Naive B cell (primary cell): Measurements from ENCODE around the gene NCKAP5. TPM values are rescaled to one million over a fixed set of nuclear protein-coding genes. Genes with fewer than 3 reads are reported as not detected.
"Not testable (repeated sequence)": the region's sequence is repeated elsewhere in the genome, so short reads cannot be mapped to it uniquely, and the experiment has no call there.

Source experiments
- ATAC-seq, 2 donors: fragments of 150-1000 bp; cut with Tn5 transposase; 2 replicates each; pipeline ENCODE4 v1.10.0; 2021; ENCODE audit warnings: low read depth in 2 of 2, mild to moderate bottlenecking in 2 of 2, moderate library complexity in 2 of 2
- DNase-seq: peaks from one replicate; pipeline ENCODE4 v3.0.0; 2022
- H3K27ac Mint-ChIP-seq, 6 donors: one replicate each; pipeline ENCODE4 v1.8.0; 2020 to 2022; ENCODE audit warnings: mild to moderate bottlenecking in 6 of 6, mixed read lengths in 6 of 6, moderate library complexity in 5 of 6, inconsistent platforms in 2 of 6
- H3K27me3 Mint-ChIP-seq, 3 donors: one replicate each; pipeline ENCODE4 v1.8.0; 2021 to 2022; ENCODE audit warnings: mixed read lengths in 3 of 3, mild to moderate bottlenecking in 1 of 3
- H3K36me3 Mint-ChIP-seq, 2 donors: one replicate each; pipeline ENCODE4 v1.8.0; 2020 to 2022; ENCODE audit warnings: mixed read lengths in 2 of 2, inconsistent platforms in 1 of 2, mild to moderate bottlenecking in 1 of 2
- H3K4me1 Mint-ChIP-seq, 3 donors: one replicate each; pipeline ENCODE4 v1.8.0; 2020 to 2022; ENCODE audit warnings: mixed read lengths in 3 of 3, inconsistent platforms in 1 of 3, mild to moderate bottlenecking in 1 of 3, moderate library complexity in 1 of 3
- H3K4me3 Mint-ChIP-seq, 8 donors: one replicate each; pipeline ENCODE4 v1.8.0; 2020 to 2022; ENCODE audit warnings: mild to moderate bottlenecking in 8 of 8, mixed read lengths in 8 of 8, moderate library complexity in 8 of 8, inconsistent platforms in 2 of 8
- H3K9me3 Mint-ChIP-seq, 7 donors: one replicate each; pipeline ENCODE4 v1.8.0; 2020 to 2022; ENCODE audit warnings: mixed read lengths in 7 of 7, mild to moderate bottlenecking in 5 of 7, inconsistent platforms in 2 of 7, moderate library complexity in 1 of 7
- polyA plus RNA-seq, 6 donors: library from polyadenylated mRNA; unstranded; fragments of 300-500 nt; fragmentation: Illumina TruSeq; gene quantifications; one replicate each; pipeline ENCODE4 v1.2.3, GENCODE V29; 2021; ENCODE audit warnings: low read depth in 6 of 6

The NCKAP5 gene
- polyA plus RNA-seq, 6 donors from 2014 or later = 0.10 to 0.21 TPM; not detected in 4

- Mint-ChIP-seq H3K4me1 (peaks cover 0 to 3% (median 0%) of the 10 kb centered on the region in 3 donors), H3K27me3 (no peaks in the 10 kb centered on the region), H3K27ac (no peak overlapping the region), H3K4me3 (no peak overlapping the region), H3K36me3 (no peaks in the 10 kb centered on the region), H3K9me3 (no peaks in the 10 kb centered on the region)
- DNase-seq = no peak
- no peak for ATAC-seq
Measured at GRCh38 chr2:133240491-133241223, 327.6 kb downstream of the NCKAP5 start.

- Mint-ChIP-seq H3K4me1 (no peaks in the 10 kb centered on the region), H3K4me3 (no peak overlapping the region), H3K36me3 (no peaks in the 10 kb centered on the region), H3K27me3 (peaks cover 0 to 7% (median 0%) of the 10 kb centered on the region in 3 donors), H3K27ac (peak overlapping the region in 1 of 6 donors; percentile 15), H3K9me3 (no peaks in the 10 kb centered on the region)
- no peak for DNase-seq
- no peak for ATAC-seq
Measured at GRCh38 chr2:133235968-133236367, 332.3 kb downstream of the NCKAP5 start.

GRCh38 chr2:133232556-133232955 is 335.7 kb downstream of the NCKAP5 start:
- DNase-seq = no peak
- peaks cover 0 to 29% (median 5%) of the 10 kb centered on the region in 3 donors for H3K27me3 Mint-ChIP-seq
- no peaks in the 10 kb centered on the region for H3K36me3 Mint-ChIP-seq
- H3K9me3 Mint-ChIP-seq = peaks cover 0 to 2% (median 0%) of the 10 kb centered on the region in 7 donors
- no peaks in the 10 kb centered on the region for H3K4me1 Mint-ChIP-seq
- ATAC-seq = no peak
- no peak overlapping the region for H3K27ac Mint-ChIP-seq
- no peak overlapping the region for H3K4me3 Mint-ChIP-seq

DNA sequence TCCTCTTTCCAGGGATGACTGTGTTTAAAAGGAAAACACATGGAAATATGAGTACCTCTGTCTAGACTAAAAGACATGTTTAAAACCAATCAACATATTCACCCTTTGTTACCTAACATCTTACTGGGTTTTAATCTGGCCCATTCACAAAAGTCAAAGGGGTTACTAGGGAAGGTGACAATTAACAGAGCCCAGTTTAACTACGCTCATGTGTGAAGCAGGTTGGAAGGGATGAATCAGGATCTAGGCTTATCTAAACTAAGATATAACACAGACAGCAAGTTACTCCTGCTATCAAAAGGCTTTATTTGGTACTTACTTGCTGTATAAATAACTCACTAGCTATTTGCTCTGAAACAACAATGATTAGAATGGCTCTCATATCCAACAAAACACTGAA is 337.0 kb downstream of the NCKAP5 start:
- Mint-ChIP-seq H3K4me1 (no peaks in the 10 kb centered on the region), H3K4me3 (no peak overlapping the region), H3K9me3 (peaks cover 0 to 5% (median 0%) of the 10 kb centered on the region in 7 donors), H3K36me3 (no peaks in the 10 kb centered on the region), H3K27ac (no peak overlapping the region), H3K27me3 (peaks cover 0 to 31% (median 5%) of the 10 kb centered on the region in 3 donors)
- DNase-seq = no peak
- ATAC-seq = no peak

DNA sequence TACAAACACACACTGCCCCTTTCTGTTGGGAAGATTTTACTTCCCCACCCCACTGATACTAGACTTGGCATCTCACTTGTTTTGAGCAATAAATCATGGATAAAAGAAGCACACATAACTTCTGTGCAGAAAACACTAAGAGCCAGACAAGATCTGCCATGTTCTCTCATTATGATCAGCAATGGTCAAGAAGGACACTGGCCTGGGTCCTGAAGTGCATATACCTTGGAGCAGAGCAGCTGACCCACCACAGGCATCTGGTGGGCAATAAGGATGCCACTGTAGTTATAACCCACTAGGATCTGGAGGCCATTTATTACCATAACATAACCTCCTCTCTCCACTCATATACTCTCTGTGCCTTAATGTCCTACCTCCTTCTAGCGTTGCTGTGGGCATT is 338.3 kb downstream of the NCKAP5 start:
- ATAC-seq (no peak), DNase-seq (no peak)
- no peaks in the 10 kb centered on the region for H3K4me1 Mint-ChIP-seq
- no peak overlapping the region for H3K4me3 Mint-ChIP-seq
- no peak overlapping the region for H3K27ac Mint-ChIP-seq
- H3K27me3 Mint-ChIP-seq = peaks cover 0 to 31% (median 5%) of the 10 kb centered on the region in 3 donors
- H3K36me3 Mint-ChIP-seq = no peaks in the 10 kb centered on the region
- peaks cover 0 to 5% (median 0%) of the 10 kb centered on the region in 7 donors for H3K9me3 Mint-ChIP-seq

DNA sequence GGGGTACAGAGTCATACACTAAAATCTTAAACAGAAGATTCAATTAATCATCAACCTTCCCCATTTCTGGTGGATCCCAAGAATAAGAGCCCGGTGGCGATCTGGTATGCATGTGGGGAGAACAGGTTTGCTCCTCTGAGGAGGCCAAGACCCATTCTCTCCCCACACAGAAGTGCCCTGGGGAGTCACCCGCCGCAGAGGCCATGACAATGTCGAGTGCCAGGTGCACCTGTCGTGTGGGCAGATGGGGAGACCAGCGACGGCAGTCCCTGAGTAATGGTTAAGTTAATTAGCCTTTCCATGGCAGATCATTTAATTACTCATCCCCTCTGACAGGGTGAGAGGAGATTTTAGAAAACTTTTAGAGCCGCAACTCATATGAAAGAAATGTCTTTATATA is 345.0 kb downstream of the NCKAP5 start:
- Mint-ChIP-seq H3K36me3 (no peaks in the 10 kb centered on the region), H3K27me3 (peaks cover 0 to 12% (median 0%) of the 10 kb centered on the region in 3 donors), H3K9me3 (peaks cover 0 to 5% (median 0%) of the 10 kb centered on the region in 7 donors), H3K27ac (no peak overlapping the region), H3K4me1 (no peaks in the 10 kb centered on the region), H3K4me3 (no peak overlapping the region)
- ATAC-seq = no peak
- no peak for DNase-seq

- H3K27ac Mint-ChIP-seq = no peak overlapping the region
Measured at GRCh38 chr2:133221398-133221797, 346.9 kb downstream of the NCKAP5 start.

GRCh38 chr2:133218204-133218603 is 350.1 kb downstream of the NCKAP5 start:
- Mint-ChIP-seq H3K27me3 (no peaks in the 10 kb centered on the region), H3K36me3 (no peaks in the 10 kb centered on the region), H3K4me3 (no peak overlapping the region), H3K9me3 (peaks cover 0 to 10% (median 4%) of the 10 kb centered on the region in 7 donors), H3K27ac (no peak overlapping the region), H3K4me1 (no peaks in the 10 kb centered on the region)
- ATAC-seq = no peak
- no peak for DNase-seq

More at GRCh38 chr2:133221398-133221797, 346.9 kb downstream of the NCKAP5 start:
- peaks cover 0 to 3% (median 0%) of the 10 kb centered on the region in 7 donors for H3K9me3 Mint-ChIP-seq
- H3K36me3 Mint-ChIP-seq = no peaks in the 10 kb centered on the region
- no peak overlapping the region for H3K4me3 Mint-ChIP-seq
- no peak for ATAC-seq
- H3K4me1 Mint-ChIP-seq = no peaks in the 10 kb centered on the region
- DNase-seq = no peak
- H3K27me3 Mint-ChIP-seq = peaks cover 0 to 8% (median 0%) of the 10 kb centered on the region in 3 donors

DNA sequence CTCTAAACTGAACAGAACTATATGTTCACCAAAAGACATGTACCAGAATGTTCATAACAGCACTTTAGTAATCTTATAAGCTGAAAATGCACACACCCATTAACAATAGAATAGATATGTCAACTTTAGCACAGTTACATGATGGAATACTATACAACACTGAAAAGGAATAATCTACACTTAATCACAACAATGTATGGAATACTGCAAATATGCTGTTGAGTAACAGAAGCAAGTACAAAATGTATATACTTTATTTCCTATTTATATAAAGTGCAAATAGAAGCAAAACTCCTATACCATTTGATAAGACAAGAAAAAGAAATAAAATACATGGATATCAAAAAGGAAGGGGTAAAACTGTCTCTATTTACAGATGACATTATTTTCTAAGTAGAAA is 352.8 kb downstream of the NCKAP5 start:
- H3K27ac Mint-ChIP-seq = no peak overlapping the region
- peaks cover 0 to 10% (median 4%) of the 10 kb centered on the region in 7 donors for H3K9me3 Mint-ChIP-seq
- H3K36me3 Mint-ChIP-seq = no peaks in the 10 kb centered on the region
- H3K4me3 Mint-ChIP-seq = no peak overlapping the region
- DNase-seq (no peak), ATAC-seq (no peak)
- H3K27me3 Mint-ChIP-seq = no peaks in the 10 kb centered on the region
- no peaks in the 10 kb centered on the region for H3K4me1 Mint-ChIP-seq

- Mint-ChIP-seq H3K27me3 (no peaks in the 10 kb centered on the region), H3K4me3 (no peak overlapping the region), H3K36me3 (no peaks in the 10 kb centered on the region), H3K27ac (no peak overlapping the region), H3K9me3 (peaks cover 0 to 10% (median 4%) of the 10 kb centered on the region in 7 donors), H3K4me1 (no peaks in the 10 kb centered on the region)
- DNase-seq = no peak
- ATAC-seq = no peak
Measured at GRCh38 chr2:133213651-133214050, 354.6 kb downstream of the NCKAP5 start.

DNA sequence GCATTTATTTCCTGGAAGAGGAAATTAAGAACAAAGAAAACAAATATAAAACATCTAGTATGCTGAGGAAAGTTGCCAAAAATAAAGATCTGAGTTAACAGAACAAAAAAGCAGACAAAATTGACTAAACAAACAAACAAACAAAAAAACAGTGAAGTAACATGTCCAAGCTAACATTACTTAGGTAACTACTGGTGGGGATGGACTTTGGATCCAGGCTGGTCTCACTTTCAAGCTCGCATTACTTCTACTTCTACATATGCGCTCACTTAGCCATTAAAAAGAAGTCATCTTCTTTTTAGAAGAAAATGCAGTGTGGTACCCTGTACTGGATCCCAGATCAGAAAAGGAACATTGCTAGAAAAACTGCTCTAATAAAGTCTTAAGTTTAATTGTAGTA is 358.9 kb downstream of the NCKAP5 start:
- H3K36me3 Mint-ChIP-seq = peaks cover 0 to 9% of the 10 kb centered on the region in 2 donors
- ATAC-seq (no peak), DNase-seq (no peak)
- no peaks in the 10 kb centered on the region for H3K4me1 Mint-ChIP-seq
- no peaks in the 10 kb centered on the region for H3K27me3 Mint-ChIP-seq
- H3K4me3 Mint-ChIP-seq = peak overlapping the region in 1 of 8 donors; percentile 15
- H3K27ac Mint-ChIP-seq = peak overlapping the region in 1 of 6 donors; percentile 54
- H3K9me3 Mint-ChIP-seq = peaks cover 0 to 20% (median 9%) of the 10 kb centered on the region in 7 donors

DNA sequence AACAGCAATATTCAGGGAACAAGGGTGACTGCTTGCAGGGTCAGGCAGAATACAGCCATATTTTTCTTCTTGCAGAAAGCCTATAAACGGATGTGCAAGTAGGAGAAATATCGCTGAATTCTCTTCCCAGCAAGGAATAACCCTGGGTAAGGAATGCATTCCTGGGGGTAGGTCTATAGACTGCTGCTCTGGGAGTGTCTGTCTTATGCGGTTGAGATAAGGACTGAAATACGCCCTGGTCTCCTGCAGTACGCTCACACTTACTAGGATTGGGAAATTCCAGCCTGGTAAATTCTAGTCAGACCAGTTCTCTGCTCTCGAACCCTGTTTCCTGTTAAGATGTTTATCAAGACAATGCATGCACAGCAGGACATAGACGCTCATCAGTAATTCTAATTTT is 361.6 kb downstream of the NCKAP5 start:
- not testable (repeated sequence) for H3K27me3 Mint-ChIP-seq, H3K36me3 Mint-ChIP-seq, H3K27ac Mint-ChIP-seq, DNase-seq, H3K4me1 Mint-ChIP-seq, H3K4me3 Mint-ChIP-seq, ATAC-seq
- H3K9me3 Mint-ChIP-seq = peaks cover 8 to 32% (median 11%) of the 10 kb centered on the region in 7 donors

DNA sequence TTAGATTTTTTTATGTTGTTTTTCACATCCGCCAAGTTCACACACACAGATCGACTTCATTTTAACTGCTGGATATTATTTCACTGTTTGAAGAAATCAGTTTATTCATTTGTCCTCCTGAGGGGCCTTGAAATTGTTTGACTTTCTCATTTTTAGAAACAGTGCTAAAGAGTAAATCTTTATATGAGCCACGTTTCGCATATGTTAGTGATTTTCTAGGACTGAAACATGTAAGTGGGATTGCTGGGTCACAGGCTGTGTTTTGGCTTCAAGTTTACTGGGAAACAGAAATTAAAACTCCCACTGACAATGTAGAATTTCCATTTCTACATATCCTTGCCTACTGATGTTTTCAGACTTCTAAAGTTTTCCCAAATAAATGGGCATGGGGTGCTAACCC is 363.8 kb downstream of the NCKAP5 start:
- Mint-ChIP-seq H3K27ac (no peak overlapping the region), H3K27me3 (no peaks in the 10 kb centered on the region), H3K4me1 (no peaks in the 10 kb centered on the region), H3K9me3 (peaks cover 8 to 39% (median 14%) of the 10 kb centered on the region in 7 donors), H3K36me3 (peaks cover 0 to 9% of the 10 kb centered on the region in 2 donors), H3K4me3 (no peak overlapping the region)
- DNase-seq (no peak), ATAC-seq (no peak)

- peaks cover 0 to 20% (median 10%) of the 10 kb centered on the region in 7 donors for H3K9me3 Mint-ChIP-seq
- H3K4me3 Mint-ChIP-seq = no peak overlapping the region
- H3K4me1 Mint-ChIP-seq = no peaks in the 10 kb centered on the region
- no peak for ATAC-seq
- H3K36me3 Mint-ChIP-seq = no peaks in the 10 kb centered on the region
- no peak for DNase-seq
- H3K27ac Mint-ChIP-seq = peak overlapping the region in 1 of 6 donors; percentile 26
- H3K27me3 Mint-ChIP-seq = peaks cover 0 to 6% (median 0%) of the 10 kb centered on the region in 3 donors
Measured at GRCh38 chr2:133200684-133201421, 367.4 kb downstream of the NCKAP5 start.
